ENCODE data around the gene ALG2. TPM values are rescaled to one million over a fixed set of nuclear protein-coding genes. Genes with fewer than 3 reads are reported as not detected.

ALG2 gene
- total RNA-seq, 6 experiments from 2014 or later = 26.2 to 32.6 (median 27.7) TPM

DNA sequence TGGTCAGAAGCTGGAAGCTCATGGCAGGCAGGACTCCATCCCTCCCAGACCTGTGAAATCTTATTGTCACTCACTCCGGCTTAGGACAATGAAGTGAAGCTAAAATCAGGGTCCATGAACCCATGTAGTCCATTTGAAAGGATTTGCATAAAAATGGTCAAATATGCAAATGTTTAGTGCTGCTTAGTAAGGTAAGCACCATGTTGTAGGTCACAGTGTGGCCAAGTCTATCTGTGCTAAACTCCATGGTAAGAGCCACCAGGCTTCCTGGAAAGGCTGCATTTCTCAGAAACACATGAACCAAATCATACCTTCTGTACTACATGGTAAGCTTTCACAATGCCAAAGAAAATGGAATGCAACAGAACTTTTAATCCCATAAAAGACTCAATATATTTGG lies 5.7 kb downstream of the ALG2 start:
- WGBS (ENCODE audit: insufficient coverage, low coverage, low lambda C conversion rate, missing lambda C conversion rate) = 100% methylated on average over 1 of the region's 1 CpG
- TF ChIP-seq, protein P1, sequence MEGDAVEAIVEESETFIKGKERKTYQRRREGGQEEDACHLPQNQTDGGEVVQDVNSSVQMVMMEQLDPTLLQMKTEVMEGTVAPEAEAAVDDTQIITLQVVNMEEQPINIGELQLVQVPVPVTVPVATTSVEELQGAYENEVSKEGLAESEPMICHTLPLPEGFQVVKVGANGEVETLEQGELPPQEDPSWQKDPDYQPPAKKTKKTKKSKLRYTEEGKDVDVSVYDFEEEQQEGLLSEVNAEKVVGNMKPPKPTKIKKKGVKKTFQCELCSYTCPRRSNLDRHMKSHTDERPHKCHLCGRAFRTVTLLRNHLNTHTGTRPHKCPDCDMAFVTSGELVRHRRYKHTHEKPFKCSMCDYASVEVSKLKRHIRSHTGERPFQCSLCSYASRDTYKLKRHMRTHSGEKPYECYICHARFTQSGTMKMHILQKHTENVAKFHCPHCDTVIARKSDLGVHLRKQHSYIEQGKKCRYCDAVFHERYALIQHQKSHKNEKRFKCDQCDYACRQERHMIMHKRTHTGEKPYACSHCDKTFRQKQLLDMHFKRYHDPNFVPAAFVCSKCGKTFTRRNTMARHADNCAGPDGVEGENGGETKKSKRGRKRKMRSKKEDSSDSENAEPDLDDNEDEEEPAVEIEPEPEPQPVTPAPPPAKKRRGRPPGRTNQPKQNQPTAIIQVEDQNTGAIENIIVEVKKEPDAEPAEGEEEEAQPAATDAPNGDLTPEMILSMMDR (IDR thresholded peaks at IDR 0.05) = no peak
- TF ChIP-seq POLR2A (IDR thresholded peaks at IDR 0.05) = no peak

DNA sequence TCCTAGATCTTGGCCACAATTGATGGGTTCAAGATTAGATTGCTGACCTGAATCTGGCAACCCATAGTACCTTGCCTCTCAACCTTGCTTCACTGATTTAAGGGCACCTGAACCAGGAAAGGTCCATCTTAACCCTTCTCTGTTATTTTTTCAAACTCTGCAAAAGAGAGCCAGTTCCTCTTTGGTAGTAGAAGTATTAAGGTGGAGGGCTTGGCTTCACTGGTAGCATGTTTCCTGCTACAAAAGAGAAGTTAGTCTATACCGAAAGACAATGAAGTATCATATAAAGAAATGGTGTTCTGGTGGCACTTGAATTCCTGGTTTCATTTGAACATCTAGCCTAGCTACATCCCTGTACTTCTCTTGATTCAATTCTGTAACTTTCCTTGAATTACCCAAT lies 8.5 kb downstream of the ALG2 start:
- H3K36me3 ChIP-seq = peaks cover 0 to 3% (median 0%) of the 10 kb centered on the region in 4 donors
- no peak overlapping the region for H3K4me3 ChIP-seq
- H3K9me3 ChIP-seq = no peaks in the 10 kb centered on the region
- intact Hi-C loops (cut with DNase I) = no loop called here
- H3K27ac ChIP-seq = no peak overlapping the region
- no peaks in the 10 kb centered on the region for H3K27me3 ChIP-seq
- TF ChIP-seq POLR2A (IDR thresholded peaks at IDR 0.05) = no peak
- TF ChIP-seq, protein P1 (IDR thresholded peaks at IDR 0.05) = no peak
- DNase-seq (no peak), ATAC-seq (no peak)
- WGBS (ENCODE audit: insufficient coverage, low coverage, low lambda C conversion rate, missing lambda C conversion rate) = 90% methylated on average over 1 of the region's 1 CpG
- H3K4me1 ChIP-seq = peaks cover 0 to 5% (median 0%) of the 10 kb centered on the region in 4 donors

More for the DNA sequence above, 5.7 kb downstream of the ALG2 start:
- DNase-seq (no peak), ATAC-seq (no peak)
- H3K4me1 ChIP-seq = peaks cover 0 to 19% (median 9%) of the 10 kb centered on the region in 4 donors
- no peak overlapping the region for H3K27ac ChIP-seq
- intact Hi-C loops (cut with DNase I) = no loop called here
- H3K4me3 ChIP-seq = no peak overlapping the region
- H3K9me3 ChIP-seq = no peaks in the 10 kb centered on the region
- H3K27me3 ChIP-seq = no peaks in the 10 kb centered on the region
- peaks cover 0 to 4% (median 0%) of the 10 kb centered on the region in 4 donors for H3K36me3 ChIP-seq

DNA sequence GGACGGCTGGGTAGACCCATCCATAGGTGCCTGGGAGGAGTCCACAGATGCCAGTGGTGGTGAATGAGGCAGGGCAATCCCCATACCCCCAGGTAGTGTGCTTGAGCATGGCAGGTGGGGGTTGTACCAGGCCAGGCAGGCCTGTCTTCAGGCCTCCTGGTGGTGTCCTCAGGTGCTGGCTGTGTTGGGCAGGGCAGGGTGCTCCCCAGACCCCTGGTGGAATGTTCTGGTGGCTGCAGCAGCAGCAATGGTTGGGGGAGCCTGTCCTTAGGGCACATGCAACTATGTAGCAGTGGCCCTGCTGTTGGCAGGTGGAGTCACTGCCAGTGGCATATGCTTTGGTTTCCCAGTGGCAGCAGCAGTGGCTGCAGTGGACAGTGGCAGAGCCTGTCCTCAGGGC lies 10.0 kb downstream of the ALG2 start:
- Histone ChIP-seq H3K27ac (no peak overlapping the region), H3K27me3 (no peaks in the 10 kb centered on the region), H3K4me1 (no peaks in the 10 kb centered on the region), H3K36me3 (no peaks in the 10 kb centered on the region), H3K4me3 (no peak overlapping the region), H3K9me3 (no peaks in the 10 kb centered on the region)
- intact Hi-C loops (cut with DNase I) = no loop called here
- ATAC-seq = peak in 2 of 4 donors; percentile 24 to 33
- no peak for TF ChIP-seq POLR2A (IDR thresholded peaks at IDR 0.05)
- TF ChIP-seq, protein P1 (IDR thresholded peaks at IDR 0.05) = no peak
- DNase-seq = no peak
- no CpG with 5 or more reads among the region's 1 CpG for WGBS (ENCODE audit: insufficient coverage, low coverage, low lambda C conversion rate, missing lambda C conversion rate)

DNA sequence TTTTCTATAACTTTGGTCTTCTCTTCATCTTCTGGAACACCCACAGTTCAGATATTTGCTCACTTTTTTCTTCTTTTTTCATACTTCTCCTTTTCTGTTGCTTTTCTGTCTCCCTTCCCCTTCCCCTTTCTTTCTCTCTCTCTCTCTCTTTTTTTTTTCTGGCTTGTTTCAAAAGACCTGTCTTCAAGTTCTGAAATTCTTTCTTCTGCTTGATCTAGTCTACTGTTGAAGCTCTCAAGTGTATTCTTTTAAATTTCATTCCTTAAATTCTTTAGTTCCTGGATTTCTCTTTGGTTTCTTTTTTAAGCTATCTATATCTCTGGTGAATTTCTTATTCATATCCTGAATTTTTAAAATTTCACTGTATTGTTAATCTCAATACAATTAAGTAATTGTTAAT lies 11.2 kb downstream of the ALG2 start:
- H3K27me3 ChIP-seq = no peaks in the 10 kb centered on the region
- no peak for TF ChIP-seq POLR2A (IDR thresholded peaks at IDR 0.05)
- TF ChIP-seq, protein P1 (IDR thresholded peaks at IDR 0.05) = no peak
- no peak overlapping the region for H3K4me3 ChIP-seq
- DNase-seq (no peak), ATAC-seq (no peak)
- no peaks in the 10 kb centered on the region for H3K9me3 ChIP-seq
- H3K27ac ChIP-seq = no peak overlapping the region
- H3K36me3 ChIP-seq = no peaks in the 10 kb centered on the region
- no peaks in the 10 kb centered on the region for H3K4me1 ChIP-seq
- intact Hi-C loops (cut with DNase I) = no loop called here

DNA sequence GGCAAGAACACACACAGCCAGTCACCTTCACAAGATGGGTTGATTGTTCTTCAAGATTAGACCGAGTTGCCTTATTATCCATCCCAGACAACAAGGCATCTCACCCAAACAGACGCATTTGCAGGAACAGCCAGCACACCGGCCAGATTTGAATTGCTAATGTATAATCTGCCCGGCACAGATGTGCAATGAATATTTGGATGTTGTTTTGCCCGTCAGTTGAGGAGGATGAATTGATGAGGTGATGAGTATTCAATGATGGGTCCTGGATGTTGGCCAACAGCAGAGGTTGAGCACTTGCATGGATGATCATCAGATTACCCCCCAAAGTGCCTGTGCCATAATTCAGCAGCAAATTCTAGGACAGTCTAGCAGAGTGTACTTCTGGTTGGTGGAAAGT lies 20.1 kb downstream of the ALG2 start:
- H3K4me1 ChIP-seq = no peaks in the 10 kb centered on the region
- TF ChIP-seq POLR2A (IDR thresholded peaks at IDR 0.05) = no peak
- TF ChIP-seq, protein P1 (IDR thresholded peaks at IDR 0.05) = no peak
- DNase-seq = no peak
- WGBS (ENCODE audit: insufficient coverage, low coverage, low lambda C conversion rate, missing lambda C conversion rate) = 93% methylated on average over 3 of the region's 5 CpGs
- intact Hi-C loops (cut with DNase I) = no loop called here
- no peaks in the 10 kb centered on the region for H3K9me3 ChIP-seq
- no peaks in the 10 kb centered on the region for H3K36me3 ChIP-seq
- ATAC-seq = no peak
- H3K4me3 ChIP-seq = no peak overlapping the region
- H3K27me3 ChIP-seq = no peaks in the 10 kb centered on the region
- H3K27ac ChIP-seq = no peak overlapping the region
